KMS-11 (cell line): Measurements from ENCODE around the gene STAG1.
"Not testable (repeated sequence)": the region's sequence is repeated elsewhere in the genome, so short reads cannot be mapped to it uniquely, and the experiment has no call there.

Experiments used
- H2AFZ ChIP-seq: fragments of 200-600 bp; sonication (generic); 2 replicates; pipeline ENCODE4 v1.6.1; 2016; ENCODE audit warnings: antibody characterized with exemption, mixed run types, low read depth
- H3K27ac ChIP-seq: fragments of 200-600 bp; sonication (generic); 2 replicates; pipeline ENCODE4 v1.6.1; 2016; ENCODE audit warnings: mild to moderate bottlenecking, mixed run types
- H3K27me3 ChIP-seq: fragments of 200-600 bp; sonication (generic); 2 replicates; pipeline ENCODE4 v1.6.1; 2017; ENCODE audit warnings: mild to moderate bottlenecking, low read depth, mixed run types, moderate library complexity; ENCODE audit not compliant: insufficient read depth
- H3K36me3 ChIP-seq: fragments of 200-600 bp; sonication (generic); 2 replicates; pipeline ENCODE4 v1.6.1; 2017; ENCODE audit warnings: mild to moderate bottlenecking, mixed run types; ENCODE audit not compliant: insufficient read depth
- H3K4me1 ChIP-seq: fragments of 200-600 bp; sonication (generic); 2 replicates; pipeline ENCODE4 v1.6.1; 2016; ENCODE audit warnings: mild to moderate bottlenecking, low read depth, mixed run types; ENCODE audit not compliant: poor library complexity, severe bottlenecking
- H3K4me2 ChIP-seq: fragments of 200-600 bp; sonication (generic); 2 replicates; pipeline ENCODE4 v1.7.0; 2016; ENCODE audit warnings: mild to moderate bottlenecking, mixed run types
- H3K4me3 ChIP-seq: fragments of 200-600 bp; sonication (generic); IDR thresholded peaks from 2 replicates; pipeline ENCODE4 v1.6.1; 2017; ENCODE audit warnings: low read depth, low read length, mixed read lengths; ENCODE audit not compliant: insufficient read depth
- H3K79me2 ChIP-seq: fragments of 200-600 bp; sonication (generic); 2 replicates; pipeline ENCODE4 v1.6.1; 2016; ENCODE audit warnings: low read depth, mixed run types; ENCODE audit not compliant: insufficient read depth
- H3K9ac ChIP-seq: fragments of 200-600 bp; sonication (generic); 2 replicates; pipeline ENCODE4 v1.6.1; 2016; ENCODE audit warnings: mild to moderate bottlenecking, mixed run types
- H4K20me1 ChIP-seq: fragments of 200-600 bp; sonication (generic); 2 replicates; pipeline ENCODE4 v1.6.1; 2016; ENCODE audit warnings: mild to moderate bottlenecking, mixed run types; ENCODE audit not compliant: insufficient read depth
- CTCF ChIP-seq: fragments of 200-600 bp; sonication (generic); conservative IDR thresholded peaks from 2 replicates; pipeline ENCODE4 v1.6.1; 2017; ENCODE audit warnings: low read depth, mild to moderate bottlenecking, antibody characterized with exemption, low read length, moderate library complexity, mixed read lengths

STAG1 gene

GRCh38 chr3:136725468-136725867 lies 26.7 kb downstream of the STAG1 start:
- H2AFZ ChIP-seq, result no peak overlapping the region
- TF ChIP-seq CTCF, result no peak
- no peaks in the 10 kb centered on the region for H3K36me3 ChIP-seq
- no peak overlapping the region for H3K27ac ChIP-seq
- H4K20me1 ChIP-seq, result peaks cover 47% of the 10 kb centered on the region
- peaks cover 80% of the 10 kb centered on the region for H3K79me2 ChIP-seq
- H3K4me2 ChIP-seq, result no peak overlapping the region
- H3K9ac ChIP-seq, result no peak overlapping the region
- peaks cover 33% of the 10 kb centered on the region for H3K4me1 ChIP-seq
- H3K27me3 ChIP-seq, result no peaks in the 10 kb centered on the region
- H3K4me3 ChIP-seq, result no peak overlapping the region

- H3K27ac ChIP-seq, H3K9ac ChIP-seq, H3K4me2 ChIP-seq, H2AFZ ChIP-seq, H3K36me3 ChIP-seq, H3K4me1 ChIP-seq, H3K27me3 ChIP-seq, H3K4me3 ChIP-seq: not testable (repeated sequence)
- H3K79me2 ChIP-seq, result peaks cover 79% of the 10 kb centered on the region
- H4K20me1 ChIP-seq, result peaks cover 27% of the 10 kb centered on the region; the same call in 1 of the 2 replicates
These were observed 29.3 kb downstream of the STAG1 start for GRCh38 chr3:136722916-136723315.

GRCh38 chr3:136722399-136722798 lies 29.8 kb downstream of the STAG1 start:
- not testable (repeated sequence) for H3K4me1 ChIP-seq, H3K36me3 ChIP-seq, H3K4me3 ChIP-seq, H3K9ac ChIP-seq, H3K27me3 ChIP-seq, H3K4me2 ChIP-seq, H2AFZ ChIP-seq, H3K27ac ChIP-seq
- 0 out of 2 replicates have a peak, but pooled peaks cover 22% of the 10 kb centered on the region for H4K20me1 ChIP-seq
- peaks cover 79% of the 10 kb centered on the region for H3K79me2 ChIP-seq

GRCh38 chr3:136720091-136720490 lies 32.1 kb downstream of the STAG1 start:
- TF ChIP-seq CTCF, result no peak
- 0 out of 2 replicates have a peak, but pooled peaks cover 3% of the 10 kb centered on the region for H4K20me1 ChIP-seq
- H3K27ac ChIP-seq, result no peak overlapping the region

GRCh38 chr3:136716629-136717028 lies 35.5 kb downstream of the STAG1 start:
- no peaks in the 10 kb centered on the region for H3K36me3 ChIP-seq
- H4K20me1 ChIP-seq, result 0 out of 2 replicates have a peak, but pooled peaks cover 3% of the 10 kb centered on the region
- no peaks in the 10 kb centered on the region for H3K27me3 ChIP-seq
- H3K27ac ChIP-seq, result no peak overlapping the region
- H3K4me1 ChIP-seq, result no peaks in the 10 kb centered on the region
- H2AFZ ChIP-seq, result no peak overlapping the region
- H3K4me2 ChIP-seq, result no peak overlapping the region
- no peak for TF ChIP-seq CTCF
- peaks cover 93% of the 10 kb centered on the region for H3K79me2 ChIP-seq
- H3K9ac ChIP-seq, result no peak overlapping the region
- no peak overlapping the region for H3K4me3 ChIP-seq

More at GRCh38 chr3:136720091-136720490, 32.1 kb downstream of the STAG1 start:
- Histone ChIP-seq H2AFZ (no peak overlapping the region), H3K4me1 (no peaks in the 10 kb centered on the region), H3K27me3 (no peaks in the 10 kb centered on the region), H3K36me3 (no peaks in the 10 kb centered on the region), H3K4me3 (no peak overlapping the region), H3K4me2 (no peak overlapping the region), H3K79me2 (peaks cover 79% of the 10 kb centered on the region), H3K9ac (no peak overlapping the region)
